B cell (primary cell): Measurements from ENCODE around the gene ZNF598. TPM values are rescaled to one million over a fixed set of nuclear protein-coding genes. Genes with fewer than 3 reads are reported as not detected.
A peak's percentile ranks its signal among the peaks of the same experiment; 100 is the strongest.

ENCODE experiments used
- ATAC-seq: fragments of 200-7000 bp; cut with Tn5 transposase; one replicate; pipeline ENCODE4 v1.10.0; 2021; ENCODE audit warnings: low read depth, mild to moderate bottlenecking, moderate number of reproducible peaks, moderate library complexity
- CTCF ChIA-PET: fragments of 350-600 bp; sonication (Branson Sonifier 250); formaldehyde crosslinking; loops from one replicate; lab custom pipeline; 2021; ENCODE audit warnings: antibody characterized with exemption, inconsistent platforms; lab: Charles Lee
- POLR2A ChIA-PET: fragments of 350-600 bp; sonication (Branson Sonifier 250); formaldehyde crosslinking; loops from one replicate; lab custom pipeline; 2021; ENCODE audit warnings: antibody characterized with exemption; lab: Charles Lee
- DNase-seq: peaks from one replicate; pipeline ENCODE4 v3.0.0; 2013
- H2AFZ ChIP-seq: 2 replicates; pipeline ENCODE4 v1.6.1; 2012; ENCODE audit warnings: mild to moderate bottlenecking, low read depth, low read length; ENCODE audit not compliant: insufficient read depth, poor library complexity, severe bottlenecking
- H3K27ac ChIP-seq, 2 donors: 1 replicate in 1 of 2; 2 replicates in 1 of 2; pipeline ENCODE4 v1.5.1; 2012 to 2013; ENCODE audit warnings: low read length in 2 of 2, mild to moderate bottlenecking in 2 of 2, moderate library complexity in 1 of 2
- H3K27me3 ChIP-seq, 4 experiments: fragments of 200-600 bp in 1 of 4; sonication (generic) in 1 of 4; replicated peaks in 1 of 4; 1 replicate in 2 of 4; 2 replicates in 2 of 4; pipeline versions ENCODE4 v1.6.1 to v1.7.0; 2013 to 2016; ENCODE audit warnings: low read length in 3 of 4, mild to moderate bottlenecking in 2 of 4, mixed read lengths in 1 of 4, moderate library complexity in 1 of 4; ENCODE audit not compliant: insufficient read depth in 4 of 4, control insufficient read depth in 3 of 4; ENCODE audit errors: control extremely low read depth in 1 of 4
- H3K36me3 ChIP-seq, 2 experiments: replicated peaks in 1 of 2; 1 replicate in 1 of 2; 2 replicates in 1 of 2; pipeline versions ENCODE4 v1.6.1 to v1.7.1; 2013; ENCODE audit warnings: low read length in 1 of 2; ENCODE audit not compliant: insufficient read depth in 2 of 2, control insufficient read depth in 1 of 2; ENCODE audit errors: control extremely low read depth in 1 of 2, extremely low read depth in 1 of 2
- H3K4me1 ChIP-seq, 2 donors: fragments of 200-600 bp in 1 of 2; sonication (generic) in 1 of 2; 1 replicate in 1 of 2; 2 replicates in 1 of 2; pipeline versions ENCODE4 v1.5.1 to v1.6.1; 2013 to 2017; ENCODE audit warnings: low read length in 2 of 2; ENCODE audit not compliant: control insufficient read depth in 2 of 2, insufficient read depth in 2 of 2
- H3K4me2 ChIP-seq: replicated peaks from 2 replicates; pipeline ENCODE3; 2012; ENCODE audit warnings: mild to moderate bottlenecking, low read depth, low read length; ENCODE audit not compliant: poor library complexity, severe bottlenecking
- H3K4me3 ChIP-seq, 5 experiments: fragments of 200-600 bp in 1 of 5; sonication (generic) in 1 of 5; 1 replicate in 3 of 5; 2 replicates in 2 of 5; pipeline versions ENCODE4 v1.5.1 to v1.7.0; 2011 to 2016; ENCODE audit warnings: low read length in 4 of 5, mild to moderate bottlenecking in 4 of 5, low read depth in 2 of 5, control low read depth in 1 of 5, moderate library complexity in 1 of 5; ENCODE audit not compliant: insufficient read depth in 1 of 5; ENCODE audit errors: control extremely low read depth in 1 of 5, extremely low read depth in 1 of 5
- H3K79me2 ChIP-seq: fragments of 200-600 bp; sonication (generic); one replicate; pipeline ENCODE4 v1.6.0; 2016; ENCODE audit warnings: low read length; ENCODE audit not compliant: control insufficient read depth, insufficient read depth
- H3K9ac ChIP-seq: fragments of 200-600 bp; sonication (generic); 2 replicates; pipeline ENCODE4 v1.6.1; 2017; ENCODE audit warnings: mild to moderate bottlenecking, low read length, moderate library complexity
- H3K9me3 ChIP-seq, 3 donors: one replicate each; pipeline versions ENCODE4 v1.6.1 to v1.7.1; 2013; ENCODE audit warnings: low read length in 2 of 3; ENCODE audit not compliant: control insufficient read depth in 2 of 3, insufficient read depth in 1 of 3; ENCODE audit errors: control extremely low read depth in 1 of 3
- H4K20me1 ChIP-seq: 2 replicates; pipeline ENCODE4 v1.6.0; 2012; ENCODE audit warnings: mild to moderate bottlenecking, low read length; ENCODE audit not compliant: insufficient read depth, control insufficient read depth, poor library complexity, severe bottlenecking
- H3K27ac Mint-ChIP-seq: one replicate; pipeline ENCODE4 v1.8.0; 2021; ENCODE audit warnings: mixed read lengths
- H3K27me3 Mint-ChIP-seq: one replicate; pipeline ENCODE4 v1.8.0; 2021; ENCODE audit warnings: mixed read lengths
- H3K4me1 Mint-ChIP-seq: one replicate; pipeline ENCODE4 v1.8.0; 2021; ENCODE audit warnings: mixed read lengths
- H3K4me3 Mint-ChIP-seq: one replicate; pipeline ENCODE4 v1.8.0; 2021; ENCODE audit warnings: mixed read lengths
- H3K9me3 Mint-ChIP-seq: one replicate; pipeline ENCODE4 v1.8.0; 2022; ENCODE audit warnings: mixed read lengths; ENCODE audit not compliant: insufficient read depth
- EZH2 ChIP-seq: IDR thresholded peaks from 2 replicates; pipeline ENCODE4 v1.6.1; 2012; ENCODE audit warnings: borderline replicate concordance, low read depth, mild to moderate bottlenecking, moderate library complexity, low read length; ENCODE audit not compliant: insufficient read depth, poor library complexity, severe bottlenecking
- WGBS: methylation state at CpG from one replicate; pipeline ENCODE4 v1.1.5; 2013; ENCODE audit warnings: missing lambda C conversion rate; ENCODE audit not compliant: insufficient coverage; 5-methylcytosine and 5-hydroxymethylcytosine counted together
- intact Hi-C: fragments of 100-400 bp; cut with micrococcal nuclease; formaldehyde crosslinking; loops from one replicate; pipeline ENCODE4 v1.10.0; 2022
- polyA plus RNA-seq: library from polyadenylated mRNA; depleted of rRNA; stranded (reverse); fragments of >200 nt; gene quantifications from 2 replicates; pipeline ENCODE4 v1.2.3, GENCODE V29; 2012
- total RNA-seq, 2 donors: library from RNA; stranded (reverse); fragments of 120-200 nt in 1 of 2; gene quantifications; 1 replicate in 1 of 2; 2 replicates in 1 of 2; pipeline versions ENCODE4 v1.2.3 to v1.2.4, GENCODE V29; 2013 to 2022
- TF ChIP-seq, protein P1 (sequence below): fragments of 200-600 bp; IDR thresholded peaks from one replicate; pipeline ENCODE4 v1.8.0; 2022; ENCODE audit warnings: antibody characterized with exemption, mild to moderate bottlenecking

The ZNF598 gene
- total and polyA plus RNA-seq, 2 donors (not counting 1 experiment from before 2014, with no cell fraction given), result 49.5 to 61.5 TPM

DNA sequence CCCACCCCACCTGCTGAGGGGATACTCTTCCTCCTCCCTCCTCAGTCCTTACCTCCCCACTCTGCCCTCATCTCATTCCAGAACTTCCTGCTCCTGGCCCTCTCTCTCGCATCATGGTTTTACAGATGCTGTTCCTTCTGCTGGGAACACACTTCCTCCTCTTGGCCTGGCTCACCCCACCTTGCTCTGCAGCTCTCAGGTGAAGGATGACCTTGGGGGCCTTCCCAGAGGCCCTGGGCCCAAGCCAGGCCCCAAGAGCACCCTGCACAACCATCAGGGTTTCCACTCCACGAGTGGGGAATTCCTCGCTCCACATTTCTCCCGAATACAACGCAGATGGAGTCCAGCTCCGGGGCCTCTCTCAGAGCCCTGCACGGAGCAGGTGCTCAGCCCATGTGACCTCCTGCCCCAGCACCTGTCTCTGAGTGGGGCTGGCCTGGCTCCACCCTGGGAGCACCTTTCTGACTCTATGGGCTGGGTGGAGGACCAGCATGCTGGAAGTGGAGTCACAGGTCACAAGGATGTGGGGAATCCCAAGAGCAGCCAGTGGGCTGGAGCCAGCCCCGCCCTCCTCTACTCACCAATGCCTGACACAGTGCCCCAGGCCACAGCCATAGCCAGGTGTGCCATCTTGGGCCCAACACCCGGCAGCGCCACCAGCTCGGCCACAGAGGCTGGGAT, 33.5 kb upstream of the ZNF598 start:
- Mint-ChIP-seq H3K4me1 (peaks cover 12% of the 10 kb centered on the region), H3K4me3 (no peak overlapping the region), H3K27ac (no peak overlapping the region), H3K9me3 (no peaks in the 10 kb centered on the region), H3K27me3 (no peaks in the 10 kb centered on the region)
- no peaks in the 10 kb centered on the region for H3K27me3 ChIP-seq
- ChIA-PET POLR2A (no interaction called here), CTCF (no interaction called here)
- ATAC-seq (no peak), DNase-seq (no peak)
- H3K4me1 ChIP-seq, result peaks cover 10 to 28% of the 10 kb centered on the region in 2 donors
- no peaks in the 10 kb centered on the region for H4K20me1 ChIP-seq
- H3K36me3 ChIP-seq, result no peaks in the 10 kb centered on the region
- H3K4me2 ChIP-seq, result peak overlapping the region; percentile 41
- WGBS, result 93% methylated on average over 11 of the region's 11 CpGs
- H3K4me3 ChIP-seq, result no peak overlapping the region
- no peak overlapping the region for H2AFZ ChIP-seq
- H3K79me2 ChIP-seq, result peaks cover 18% of the 10 kb centered on the region
- intact Hi-C loops, result no loop called here
- H3K27ac ChIP-seq, result no peak overlapping the region
- no peak overlapping the region for H3K9ac ChIP-seq
- no peak for TF ChIP-seq EZH2
- TF ChIP-seq, protein P1, sequence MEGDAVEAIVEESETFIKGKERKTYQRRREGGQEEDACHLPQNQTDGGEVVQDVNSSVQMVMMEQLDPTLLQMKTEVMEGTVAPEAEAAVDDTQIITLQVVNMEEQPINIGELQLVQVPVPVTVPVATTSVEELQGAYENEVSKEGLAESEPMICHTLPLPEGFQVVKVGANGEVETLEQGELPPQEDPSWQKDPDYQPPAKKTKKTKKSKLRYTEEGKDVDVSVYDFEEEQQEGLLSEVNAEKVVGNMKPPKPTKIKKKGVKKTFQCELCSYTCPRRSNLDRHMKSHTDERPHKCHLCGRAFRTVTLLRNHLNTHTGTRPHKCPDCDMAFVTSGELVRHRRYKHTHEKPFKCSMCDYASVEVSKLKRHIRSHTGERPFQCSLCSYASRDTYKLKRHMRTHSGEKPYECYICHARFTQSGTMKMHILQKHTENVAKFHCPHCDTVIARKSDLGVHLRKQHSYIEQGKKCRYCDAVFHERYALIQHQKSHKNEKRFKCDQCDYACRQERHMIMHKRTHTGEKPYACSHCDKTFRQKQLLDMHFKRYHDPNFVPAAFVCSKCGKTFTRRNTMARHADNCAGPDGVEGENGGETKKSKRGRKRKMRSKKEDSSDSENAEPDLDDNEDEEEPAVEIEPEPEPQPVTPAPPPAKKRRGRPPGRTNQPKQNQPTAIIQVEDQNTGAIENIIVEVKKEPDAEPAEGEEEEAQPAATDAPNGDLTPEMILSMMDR, result no peak
- no peaks in the 10 kb centered on the region for H3K9me3 ChIP-seq

DNA sequence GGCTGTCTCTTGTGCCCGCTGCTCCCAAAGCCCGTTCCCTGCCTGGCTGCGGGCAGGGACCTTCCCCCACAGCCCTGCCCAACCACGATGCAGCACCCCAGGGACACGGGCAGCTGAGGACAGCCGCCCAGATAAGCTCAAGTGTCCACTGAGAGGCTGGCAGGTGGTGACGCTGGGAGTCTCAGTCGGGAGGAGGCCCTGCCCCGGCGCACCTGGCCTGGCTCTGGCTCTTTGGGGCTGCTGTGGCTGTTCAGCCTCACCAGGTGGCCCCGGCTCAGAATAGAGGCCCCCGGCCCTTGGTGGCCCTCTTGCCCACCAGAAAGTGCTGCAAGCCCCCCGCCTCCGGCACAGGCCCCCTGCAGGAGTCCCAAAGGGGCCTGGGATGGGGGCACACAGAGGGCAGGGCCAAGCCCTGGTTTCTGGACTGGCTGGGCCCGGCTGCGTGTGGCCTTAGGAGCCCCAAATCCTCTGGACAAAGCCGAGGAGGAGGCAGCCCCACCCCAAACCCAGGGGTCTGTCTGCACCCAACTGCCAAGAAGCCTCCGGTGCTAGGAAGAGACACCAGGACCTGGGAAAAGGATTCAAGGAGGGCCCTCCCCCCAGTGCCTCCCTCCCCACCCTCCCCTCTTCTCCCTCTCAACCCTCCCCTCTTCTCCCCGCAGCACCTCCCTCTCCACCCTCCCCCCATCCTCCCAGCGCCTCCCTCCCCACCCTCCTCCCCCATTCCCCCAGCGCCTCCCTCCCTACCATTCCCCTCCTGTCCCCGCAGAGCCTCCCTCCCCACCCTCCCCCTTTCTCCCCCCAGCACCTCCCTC, 32.8 kb upstream of the ZNF598 start:
- H3K9ac ChIP-seq, result no peak overlapping the region
- H3K27me3 Mint-ChIP-seq, result no peaks in the 10 kb centered on the region
- H3K4me1 ChIP-seq, result peaks cover 10 to 28% of the 10 kb centered on the region in 2 donors
- ChIA-PET POLR2A (no interaction called here), CTCF (interaction anchor here (0.5 to 0.6 kb wide), 2 partner anchors 79 to 387 kb away, joined by 3 to 4 read pairs; partner anchors contain the start of gene CCNF)
- 91% methylated on average over 18 of the region's 22 CpGs for whole genome bisulfite sequencing
- peaks cover 10% of the 10 kb centered on the region for H3K79me2 ChIP-seq
- H3K9me3 Mint-ChIP-seq, result no peaks in the 10 kb centered on the region
- no peaks in the 10 kb centered on the region for H3K27me3 ChIP-seq
- H3K4me2 ChIP-seq, result no peak overlapping the region
- DNase-seq (no peak), ATAC-seq (no peak)
- H3K4me3 ChIP-seq, result no peak overlapping the region
- peaks cover 11% of the 10 kb centered on the region for H3K4me1 Mint-ChIP-seq
- H3K27ac ChIP-seq, result no peak overlapping the region
- no peak overlapping the region for H3K27ac Mint-ChIP-seq
- H3K9me3 ChIP-seq, result no peaks in the 10 kb centered on the region
- H4K20me1 ChIP-seq, result no peaks in the 10 kb centered on the region
- TF ChIP-seq, protein P1, result no peak
- TF ChIP-seq EZH2, result no peak
- no peak overlapping the region for H3K4me3 Mint-ChIP-seq
- H2AFZ ChIP-seq, result no peak overlapping the region
- H3K36me3 ChIP-seq, result no peaks in the 10 kb centered on the region
- intact Hi-C loops, result no loop called here
